Upper lobe of right lung (tissue), 1 donor: ENCODE results near the gene RTN4RL1. TPM values are rescaled to one million over a fixed set of nuclear protein-coding genes. Genes with fewer than 3 reads are reported as not detected.

Experiments used
- ATAC-seq: fragments of 200-7000 bp; cut with Tn5 transposase; one replicate; pipeline ENCODE4 v1.9.1; 2020; ENCODE audit warnings: mild to moderate bottlenecking, moderate library complexity
- DNase-seq: peaks from one replicate; pipeline ENCODE4 v3.0.0-alpha.2; 2020
- H3K27ac ChIP-seq: fragments of 200-600 bp; one replicate; pipeline ENCODE4 v1.8.0; 2022
- H3K27me3 ChIP-seq: fragments of 200-600 bp; one replicate; pipeline ENCODE4 v1.8.0; 2022; ENCODE audit warnings: mild to moderate bottlenecking
- H3K36me3 ChIP-seq: fragments of 200-600 bp; one replicate; pipeline ENCODE4 v1.8.0; 2022
- H3K4me1 ChIP-seq: fragments of 200-600 bp; one replicate; pipeline ENCODE4 v1.8.0; 2022
- H3K4me3 ChIP-seq: fragments of 200-600 bp; one replicate; pipeline ENCODE4 v1.8.0; 2022; ENCODE audit warnings: mild to moderate bottlenecking
- H3K9me3 ChIP-seq: fragments of 200-600 bp; one replicate; pipeline ENCODE4 v1.8.0; 2022
- CTCF ChIP-seq: fragments of 200-600 bp; IDR thresholded peaks from one replicate; pipeline ENCODE4 v1.8.0; 2022; ENCODE audit warnings: antibody characterized with exemption
- intact Hi-C: fragments of 100-400 bp; cut with DNase I; formaldehyde crosslinking; loops from one replicate; pipeline ENCODE4 v1.11.0; 2022
- total RNA-seq: library from RNA; stranded (reverse); fragmentation: NEBNext Ultra II Directional; extraction: Animal tissue kit (Norgen Biotek cat#: 25700); gene quantifications from one replicate; pipeline ENCODE4 v1.2.1, GENCODE V29; 2021
- donor health status: DM: no; HTN: yes; CAD: no; lungs with severe emphysema.

The RTN4RL1 gene
- total RNA-seq, 1 donor from 2014 or later, result 4.3 TPM

GRCh38 chr17:2009737-2010136, 15.4 kb downstream of the RTN4RL1 start:
- Histone ChIP-seq H3K27ac (no peak overlapping the region), H3K9me3 (no peaks in the 10 kb centered on the region), H3K4me1 (peaks cover 12% of the 10 kb centered on the region), H3K27me3 (no peaks in the 10 kb centered on the region), H3K36me3 (no peaks in the 10 kb centered on the region), H3K4me3 (no peak overlapping the region)
- TF ChIP-seq CTCF, result no peak
- no peak for ATAC-seq
- intact Hi-C loops, result no loop called here
- DNase-seq, result no peak

GRCh38 chr17:2008332-2009126, 16.6 kb downstream of the RTN4RL1 start:
- ATAC-seq, result no peak
- Histone ChIP-seq H3K9me3 (no peaks in the 10 kb centered on the region), H3K4me1 (peaks cover 12% of the 10 kb centered on the region), H3K36me3 (no peaks in the 10 kb centered on the region), H3K27me3 (no peaks in the 10 kb centered on the region), H3K27ac (no peak overlapping the region), H3K4me3 (no peak overlapping the region)
- DNase-seq, result no peak
- TF ChIP-seq CTCF, result no peak
- intact Hi-C loops, result no loop called here

- TF ChIP-seq CTCF, result no peak
- Histone ChIP-seq H3K9me3 (no peaks in the 10 kb centered on the region), H3K36me3 (no peaks in the 10 kb centered on the region), H3K4me3 (no peak overlapping the region), H3K27ac (no peak overlapping the region), H3K27me3 (no peaks in the 10 kb centered on the region), H3K4me1 (peaks cover 8% of the 10 kb centered on the region)
- ATAC-seq, result peak; percentile 5
- intact Hi-C loops, result no loop called here
- DNase-seq, result no peak
Measured at GRCh38 chr17:2004435-2004952, 20.6 kb downstream of the RTN4RL1 start.

GRCh38 chr17:2003525-2003924, 21.6 kb downstream of the RTN4RL1 start:
- DNase-seq (no peak), ATAC-seq (no peak)
- no peak for TF ChIP-seq CTCF
- H3K36me3 ChIP-seq, result no peaks in the 10 kb centered on the region
- no peaks in the 10 kb centered on the region for H3K27me3 ChIP-seq
- H3K4me1 ChIP-seq, result peaks cover 12% of the 10 kb centered on the region
- intact Hi-C loops, result no loop called here
- no peak overlapping the region for H3K4me3 ChIP-seq
- H3K9me3 ChIP-seq, result no peaks in the 10 kb centered on the region
- no peak overlapping the region for H3K27ac ChIP-seq

- H3K27ac ChIP-seq, result no peak overlapping the region
- no peaks in the 10 kb centered on the region for H3K36me3 ChIP-seq
- no peak for TF ChIP-seq CTCF
- DNase-seq, result no peak
- no peaks in the 10 kb centered on the region for H3K9me3 ChIP-seq
- intact Hi-C loops, result no loop called here
- no peaks in the 10 kb centered on the region for H3K27me3 ChIP-seq
- no peak overlapping the region for H3K4me3 ChIP-seq
- peaks cover 15% of the 10 kb centered on the region for H3K4me1 ChIP-seq
- ATAC-seq, result no peak
Measured at GRCh38 chr17:2002767-2003329, 22.3 kb downstream of the RTN4RL1 start.
